ENCODE results near the gene ACOT7. TPM values are rescaled to one million over a fixed set of nuclear protein-coding genes. Genes with fewer than 3 reads are reported as not detected.

ACOT7 gene
- total and polyA plus RNA-seq, 2 donors, result 14.2 to 22.2 TPM

DNA sequence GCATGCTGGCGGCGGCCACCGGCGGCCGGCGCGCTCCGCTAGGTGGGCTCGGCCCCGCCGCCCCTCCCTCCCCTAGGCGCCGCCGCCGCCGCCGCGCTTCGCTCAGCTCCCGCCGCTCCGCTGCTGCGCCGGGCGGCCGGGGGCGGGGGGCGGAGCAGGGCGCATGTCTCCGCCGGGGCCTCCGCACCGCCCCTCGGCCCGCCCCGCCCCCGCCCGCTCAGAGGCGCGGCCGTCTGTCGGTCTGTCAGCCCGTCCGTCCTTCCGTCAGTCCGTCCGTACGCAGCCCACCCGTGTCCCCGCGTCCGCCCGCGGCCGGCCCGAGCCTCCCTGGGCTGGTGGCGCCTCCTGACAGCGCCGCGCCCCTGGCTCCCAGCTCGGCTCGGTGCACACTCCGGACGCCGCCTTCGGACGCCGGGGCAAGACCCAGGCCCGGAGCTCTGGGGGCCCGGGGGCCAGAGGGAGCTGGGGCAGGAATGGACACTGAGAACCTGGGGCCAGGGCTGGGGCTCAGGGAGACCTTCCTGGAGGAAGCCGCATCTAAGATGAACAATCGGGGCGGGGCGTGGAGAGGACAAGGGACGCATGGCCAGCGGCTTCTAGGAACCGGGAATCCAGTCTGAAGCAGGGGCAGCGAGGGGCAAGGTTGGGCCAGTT, 132.5 kb downstream of the ACOT7 start, which contains the start of gene GPR153:
Gene GPR153, minus strand, starts transcription at position 138 of the 654 bp plus-strand sequence. CDS start 6,193 bp downstream, outside the sequence.
- 2% methylated on average over 77 of the region's 78 CpGs for WGBS
- H3K9me3 ChIP-seq (ENCODE audit: control insufficient read depth in 2 of 2, insufficient read depth in 1 of 2, low read length in 1 of 2), result no peaks in the 10 kb centered on the region
- no peaks in the 10 kb centered on the region for H3K36me3 ChIP-seq (ENCODE audit: control insufficient read depth in 2 of 2, insufficient read depth in 2 of 2, low read length in 1 of 2)
- H3K4me3 ChIP-seq (ENCODE audit: low read length in 2 of 2), result peak within 1 kb of the TSS; percentile 43 to 71
- peak in 4 of 9 donors; percentile 23 to 56 (median 46) for DNase-seq (ENCODE audit: low read depth in 6 of 9, low spot score in 9 of 9)
- H3K27me3 ChIP-seq (ENCODE audit: control insufficient read depth in 2 of 2, insufficient read depth in 1 of 2, low read length in 1 of 2), result peaks cover 8 to 52% of the 10 kb centered on the region in 2 donors
- peaks cover 13 to 19% of the 10 kb centered on the region in 2 donors for H3K4me1 ChIP-seq (ENCODE audit: control insufficient read depth in 2 of 2, insufficient read depth in 2 of 2, low read length in 2 of 2)
- H3K27ac ChIP-seq (ENCODE audit: low read depth in 1 of 2, low read length in 1 of 2), result peak within 1 kb of the TSS in 1 of 2 donors; percentile 47

GRCh38 chr1:6260433-6260934, 133.1 kb downstream of the ACOT7 start:
- Histone ChIP-seq H3K27me3 (ENCODE audit: control insufficient read depth in 2 of 2, insufficient read depth in 1 of 2, low read length in 1 of 2) (peaks cover 8 to 52% of the 10 kb centered on the region in 2 donors), H3K9me3 (ENCODE audit: control insufficient read depth in 2 of 2, insufficient read depth in 1 of 2, low read length in 1 of 2) (no peaks in the 10 kb centered on the region), H3K4me3 (ENCODE audit: low read length in 2 of 2) (peak overlapping the region; percentile 43 to 71), H3K4me1 (ENCODE audit: control insufficient read depth in 2 of 2, insufficient read depth in 2 of 2, low read length in 2 of 2) (peaks cover 13 to 19% of the 10 kb centered on the region in 2 donors), H3K36me3 (ENCODE audit: control insufficient read depth in 2 of 2, insufficient read depth in 2 of 2, low read length in 1 of 2) (no peaks in the 10 kb centered on the region), H3K27ac (ENCODE audit: low read depth in 1 of 2, low read length in 1 of 2) (peak overlapping the region in 1 of 2 donors; percentile 47)
- under 1% methylated on average over 61 of the region's 61 CpGs for WGBS
- peak in 2 of 9 donors; percentile 37 to 55 for DNase-seq (ENCODE audit: low read depth in 6 of 9, low spot score in 9 of 9)

- WGBS, result 9% methylated on average over 46 of the region's 46 CpGs
- H3K4me3 ChIP-seq (ENCODE audit: low read length in 2 of 2), result peak overlapping the region; percentile 43 to 71
- H3K27ac ChIP-seq (ENCODE audit: low read depth in 1 of 2, low read length in 1 of 2), result no peak overlapping the region
- H3K36me3 ChIP-seq (ENCODE audit: control insufficient read depth in 2 of 2, insufficient read depth in 2 of 2, low read length in 1 of 2), result no peaks in the 10 kb centered on the region
- H3K4me1 ChIP-seq (ENCODE audit: control insufficient read depth in 2 of 2, insufficient read depth in 2 of 2, low read length in 2 of 2), result peaks cover 13 to 19% of the 10 kb centered on the region in 2 donors
- H3K27me3 ChIP-seq (ENCODE audit: control insufficient read depth in 2 of 2, insufficient read depth in 1 of 2, low read length in 1 of 2), result peaks cover 8 to 52% of the 10 kb centered on the region in 2 donors
- peak; percentile 47 to 92 (median 79) for DNase-seq (ENCODE audit: low read depth in 6 of 9, low spot score in 9 of 9)
- H3K9me3 ChIP-seq (ENCODE audit: control insufficient read depth in 2 of 2, insufficient read depth in 1 of 2, low read length in 1 of 2), result no peaks in the 10 kb centered on the region
Observed at GRCh38 chr1:6259491-6260362, 133.8 kb downstream of the ACOT7 start.

DNA sequence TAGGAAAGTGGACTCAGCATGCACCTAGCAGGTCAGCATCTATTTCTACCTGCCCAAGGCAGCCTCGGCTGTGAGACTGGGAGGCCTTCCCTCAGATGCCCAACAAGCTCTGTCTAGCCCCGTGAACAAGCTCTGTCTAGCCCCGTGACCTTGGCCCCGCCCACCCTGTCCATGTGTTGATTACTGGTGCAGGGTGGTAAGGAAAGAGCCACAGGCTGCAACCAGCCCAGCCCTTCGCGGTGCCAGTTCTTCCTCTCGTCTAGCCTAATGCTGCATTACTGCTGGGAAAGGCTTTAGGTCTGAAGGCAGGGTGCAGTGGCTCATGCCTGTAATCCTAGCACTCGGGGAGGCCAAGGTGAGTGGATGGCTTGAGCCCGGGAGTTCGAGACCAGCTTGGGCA, 134.9 kb downstream of the ACOT7 start:
- H3K27me3 ChIP-seq (ENCODE audit: control insufficient read depth in 2 of 2, insufficient read depth in 1 of 2, low read length in 1 of 2), result peaks cover 8 to 55% of the 10 kb centered on the region in 2 donors
- no peaks in the 10 kb centered on the region for H3K9me3 ChIP-seq (ENCODE audit: control insufficient read depth in 2 of 2, insufficient read depth in 1 of 2, low read length in 1 of 2)
- no peak overlapping the region for H3K27ac ChIP-seq (ENCODE audit: low read depth in 1 of 2, low read length in 1 of 2)
- WGBS, result 79% methylated on average over 10 of the region's 10 CpGs
- H3K36me3 ChIP-seq (ENCODE audit: control insufficient read depth in 2 of 2, insufficient read depth in 2 of 2, low read length in 1 of 2), result no peaks in the 10 kb centered on the region
- H3K4me1 ChIP-seq (ENCODE audit: control insufficient read depth in 2 of 2, insufficient read depth in 2 of 2, low read length in 2 of 2), result peaks cover 13 to 19% of the 10 kb centered on the region in 2 donors
- no peak for DNase-seq (ENCODE audit: low read depth in 6 of 9, low spot score in 9 of 9)
- no peak overlapping the region for H3K4me3 ChIP-seq (ENCODE audit: low read length in 2 of 2)

DNA sequence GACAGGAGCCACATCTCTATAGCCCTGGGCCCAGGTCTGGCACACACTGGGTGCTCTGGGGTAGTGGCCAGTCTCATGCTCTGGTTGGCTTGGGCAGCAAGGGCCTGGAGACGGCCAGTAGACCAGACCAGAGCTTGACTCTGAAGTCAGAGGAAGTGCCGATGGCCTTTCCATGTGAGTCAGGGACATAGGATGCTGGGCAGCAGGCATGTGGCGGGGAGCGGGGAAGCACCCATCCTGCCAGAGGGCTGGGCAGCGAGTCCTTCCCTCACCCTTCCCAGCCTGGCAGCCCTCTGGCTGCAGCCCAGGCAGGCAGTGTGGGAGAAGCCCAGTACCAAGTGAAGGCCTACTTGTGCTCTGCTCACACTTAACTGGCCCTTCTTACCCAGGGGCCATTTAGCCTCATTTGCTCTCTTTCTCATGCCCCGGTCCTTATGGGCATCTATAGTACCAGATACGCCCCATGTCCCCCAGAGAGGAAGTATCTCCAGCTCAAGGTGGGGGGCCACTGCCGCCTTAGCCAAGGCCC, 136.0 kb downstream of the ACOT7 start:
- H3K27ac ChIP-seq (ENCODE audit: low read depth in 1 of 2, low read length in 1 of 2), result no peak overlapping the region
- H3K27me3 ChIP-seq (ENCODE audit: control insufficient read depth in 2 of 2, insufficient read depth in 1 of 2, low read length in 1 of 2), result peaks cover 8 to 52% of the 10 kb centered on the region in 2 donors
- no peak overlapping the region for H3K4me3 ChIP-seq (ENCODE audit: low read length in 2 of 2)
- no peak for DNase-seq (ENCODE audit: low read depth in 6 of 9, low spot score in 9 of 9)
- no peaks in the 10 kb centered on the region for H3K36me3 ChIP-seq (ENCODE audit: control insufficient read depth in 2 of 2, insufficient read depth in 2 of 2, low read length in 1 of 2)
- WGBS, result 96% methylated on average over 8 of the region's 8 CpGs
- no peaks in the 10 kb centered on the region for H3K9me3 ChIP-seq (ENCODE audit: control insufficient read depth in 2 of 2, insufficient read depth in 1 of 2, low read length in 1 of 2)
- H3K4me1 ChIP-seq (ENCODE audit: control insufficient read depth in 2 of 2, insufficient read depth in 2 of 2, low read length in 2 of 2), result peaks cover 13 to 17% of the 10 kb centered on the region in 2 donors

DNA sequence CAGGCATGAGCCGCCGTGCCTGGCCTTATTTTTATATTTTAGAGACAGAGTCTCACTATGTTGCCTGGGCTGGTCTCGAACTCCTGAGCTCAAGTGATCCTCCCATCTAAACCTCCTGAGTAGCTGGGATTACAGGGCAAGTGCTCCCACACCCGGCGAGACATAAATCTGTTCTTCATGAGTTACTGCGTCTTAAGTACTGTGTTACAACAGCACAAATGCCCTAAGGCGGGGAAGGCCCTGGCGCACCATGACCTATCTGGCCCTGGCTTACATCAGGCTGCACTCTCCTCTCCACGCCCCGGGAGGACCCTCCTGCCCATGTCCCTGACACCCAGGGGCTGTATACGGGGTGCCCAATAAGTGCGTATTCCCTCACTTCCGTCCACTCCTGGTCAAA, 136.9 kb downstream of the ACOT7 start:
- peaks cover 11 to 13% of the 10 kb centered on the region in 2 donors for H3K4me1 ChIP-seq (ENCODE audit: control insufficient read depth in 2 of 2, insufficient read depth in 2 of 2, low read length in 2 of 2)
- H3K9me3 ChIP-seq (ENCODE audit: control insufficient read depth in 2 of 2, insufficient read depth in 1 of 2, low read length in 1 of 2), result no peaks in the 10 kb centered on the region
- no peaks in the 10 kb centered on the region for H3K36me3 ChIP-seq (ENCODE audit: control insufficient read depth in 2 of 2, insufficient read depth in 2 of 2, low read length in 1 of 2)
- no peak for DNase-seq (ENCODE audit: low read depth in 6 of 9, low spot score in 9 of 9)
- 95% methylated on average over 13 of the region's 13 CpGs for WGBS
- peaks cover 6 to 52% of the 10 kb centered on the region in 2 donors for H3K27me3 ChIP-seq (ENCODE audit: control insufficient read depth in 2 of 2, insufficient read depth in 1 of 2, low read length in 1 of 2)
- H3K27ac ChIP-seq (ENCODE audit: low read depth in 1 of 2, low read length in 1 of 2), result no peak overlapping the region
- no peak overlapping the region for H3K4me3 ChIP-seq (ENCODE audit: low read length in 2 of 2)

GRCh38 chr1:6254691-6255090, 138.9 kb downstream of the ACOT7 start:
- Histone ChIP-seq H3K36me3 (ENCODE audit: control insufficient read depth in 2 of 2, insufficient read depth in 2 of 2, low read length in 1 of 2) (no peaks in the 10 kb centered on the region), H3K4me1 (ENCODE audit: control insufficient read depth in 2 of 2, insufficient read depth in 2 of 2, low read length in 2 of 2) (peaks cover 5% of the 10 kb centered on the region in 2 donors), H3K4me3 (ENCODE audit: low read length in 2 of 2) (no peak overlapping the region), H3K27ac (ENCODE audit: low read depth in 1 of 2, low read length in 1 of 2) (no peak overlapping the region), H3K9me3 (ENCODE audit: control insufficient read depth in 2 of 2, insufficient read depth in 1 of 2, low read length in 1 of 2) (no peaks in the 10 kb centered on the region), H3K27me3 (ENCODE audit: control insufficient read depth in 2 of 2, insufficient read depth in 1 of 2, low read length in 1 of 2) (peaks cover 18 to 56% of the 10 kb centered on the region in 2 donors)
- DNase-seq (ENCODE audit: low read depth in 6 of 9, low spot score in 9 of 9), result no peak
- 90% methylated on average over 16 of the region's 16 CpGs for WGBS

DNA sequence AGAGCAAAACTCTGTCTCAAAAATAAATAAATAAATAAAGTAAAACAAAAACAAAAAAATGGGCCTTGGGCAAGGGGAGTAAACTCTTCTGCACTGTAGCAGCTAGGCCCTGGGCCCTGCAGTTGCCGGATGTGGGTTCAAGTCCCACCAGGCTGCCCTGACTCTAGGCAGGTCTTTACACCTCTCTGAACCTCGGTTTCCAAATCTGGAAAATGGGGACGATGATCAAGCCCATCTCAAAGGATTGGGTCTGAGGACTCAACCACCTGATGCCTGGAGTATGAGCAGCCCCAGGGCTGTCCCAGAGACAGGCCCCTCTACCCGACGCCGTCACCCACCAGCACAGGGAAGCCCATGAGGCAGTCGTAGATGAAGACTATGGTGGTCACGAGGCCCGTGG, 140.2 kb downstream of the ACOT7 start:
- H3K27me3 ChIP-seq (ENCODE audit: control insufficient read depth in 2 of 2, insufficient read depth in 1 of 2, low read length in 1 of 2), result peaks cover 31 to 52% of the 10 kb centered on the region in 2 donors
- H3K4me3 ChIP-seq (ENCODE audit: low read length in 2 of 2), result no peak overlapping the region
- no peak for DNase-seq (ENCODE audit: low read depth in 6 of 9, low spot score in 9 of 9)
- no peaks in the 10 kb centered on the region for H3K9me3 ChIP-seq (ENCODE audit: control insufficient read depth in 2 of 2, insufficient read depth in 1 of 2, low read length in 1 of 2)
- H3K36me3 ChIP-seq (ENCODE audit: control insufficient read depth in 2 of 2, insufficient read depth in 2 of 2, low read length in 1 of 2), result no peaks in the 10 kb centered on the region
- no peak overlapping the region for H3K27ac ChIP-seq (ENCODE audit: low read depth in 1 of 2, low read length in 1 of 2)
- peaks cover 0 to 4% of the 10 kb centered on the region in 2 donors for H3K4me1 ChIP-seq (ENCODE audit: control insufficient read depth in 2 of 2, insufficient read depth in 2 of 2, low read length in 2 of 2)
- 96% methylated on average over 9 of the region's 9 CpGs for WGBS
